IPS DF 4.7 (cell line): ENCODE results near the gene KLHL41.
A peak's percentile ranks its signal among the peaks of the same experiment; 100 is the strongest.

Source experiments
- DNase-seq: peaks from one replicate; pipeline ENCODE4 v3.0.0-alpha.2; 2013; ENCODE audit warnings: low spot score; ENCODE audit errors: extremely low read depth

KLHL41 gene

GRCh38 chr2:169509298-169509885, at the start of gene KLHL41:
KLHL41 (plus strand) TSS chr2:169509702; CDS start chr2:169509779, 77 bp downstream.
- DNase-seq, result no peak

- DNase-seq, result no peak
Measured at GRCh38 chr2:169461143-169461542, 48.4 kb upstream of the KLHL41 start.

DNA sequence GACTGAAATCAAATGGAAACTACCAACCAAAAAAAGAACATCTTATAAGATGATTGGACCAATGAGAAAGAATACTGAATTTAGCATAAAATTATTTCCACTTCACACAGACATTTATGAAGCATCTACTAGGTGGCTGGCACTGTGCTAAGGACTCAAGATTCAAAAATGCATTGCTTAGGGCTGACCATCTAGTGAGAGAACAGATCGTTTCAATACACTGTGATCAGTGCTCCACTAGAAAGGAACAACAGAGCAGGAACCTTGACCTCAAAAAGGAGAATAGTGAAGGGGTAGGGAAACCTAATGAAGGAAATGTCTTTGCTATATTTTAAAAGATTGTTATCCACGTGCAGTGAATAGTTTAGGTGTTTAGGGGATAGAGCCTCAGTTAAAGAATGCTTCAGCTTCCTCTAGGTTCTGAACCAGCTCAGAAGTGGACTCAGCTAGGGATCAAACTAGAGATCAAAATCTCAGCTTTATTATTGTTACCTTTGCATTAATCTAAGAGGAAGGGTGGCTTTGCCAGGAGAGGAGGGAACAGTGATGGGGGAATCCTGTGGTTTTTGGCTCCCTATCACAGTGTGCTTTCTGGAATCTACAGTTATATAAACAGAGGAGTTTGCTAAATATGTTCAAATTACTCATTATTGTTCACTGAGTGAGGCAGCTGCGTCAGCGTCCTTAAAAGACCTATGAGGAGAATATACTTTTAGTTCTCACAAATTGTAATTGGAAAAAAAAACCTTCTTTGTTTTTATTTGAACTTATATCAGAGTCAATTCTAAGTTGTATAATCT, 46.4 kb upstream of the KLHL41 start:
- DNase-seq, result no peak

GRCh38 chr2:169464466-169464865, 45.0 kb upstream of the KLHL41 start:
- no peak for DNase-seq

DNA sequence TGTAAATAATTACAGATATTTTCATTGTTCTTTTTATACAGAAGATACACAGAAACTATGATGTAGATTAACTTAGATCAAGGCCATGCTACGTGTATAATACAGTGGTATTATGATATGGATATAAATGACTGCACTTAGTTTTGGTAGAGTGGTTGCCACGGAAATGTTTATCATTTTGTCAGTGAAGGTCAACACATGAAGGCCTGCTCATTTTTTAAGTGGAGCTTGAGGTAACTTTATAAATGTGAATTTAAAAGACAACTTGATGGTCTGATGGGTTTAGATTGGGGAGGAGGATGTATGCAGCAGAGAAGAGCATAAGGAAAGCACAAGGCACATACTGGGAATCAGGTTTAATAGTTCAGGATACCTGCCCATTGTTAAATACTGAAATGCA, 44.6 kb upstream of the KLHL41 start:
- DNase-seq, result no peak

- no peak for DNase-seq
Measured at GRCh38 chr2:169468841-169469240, 40.7 kb upstream of the KLHL41 start.

GRCh38 chr2:169469952-169470572, 39.4 kb upstream of the KLHL41 start:
- DNase-seq, result no peak

- no peak for DNase-seq
Measured at GRCh38 chr2:169472249-169472648, 37.3 kb upstream of the KLHL41 start.

DNA sequence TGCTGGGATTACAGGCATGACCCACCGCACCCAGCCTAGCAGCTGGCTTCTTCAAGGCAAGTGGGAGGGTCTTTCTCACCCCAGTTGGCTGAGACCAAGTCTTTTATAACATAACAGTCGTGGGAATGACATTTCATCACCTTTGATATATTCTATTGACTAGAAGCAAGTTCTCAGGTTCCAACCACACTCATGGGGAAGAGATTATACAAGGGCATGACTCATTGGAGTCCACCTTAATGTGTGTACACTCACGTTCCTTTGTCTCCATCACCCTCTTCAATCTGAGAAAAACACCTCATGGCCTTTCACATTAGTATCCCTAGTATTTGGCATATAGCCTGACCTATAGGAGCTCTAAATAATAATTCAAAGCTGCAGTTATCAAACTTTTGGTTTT, 33.0 kb upstream of the KLHL41 start:
- no peak for DNase-seq

- DNase-seq, result no peak
Measured at GRCh38 chr2:169478339-169478738, 31.2 kb upstream of the KLHL41 start.

- DNase-seq, result no peak
Measured at GRCh38 chr2:169478745-169479256, 30.7 kb upstream of the KLHL41 start.

DNA sequence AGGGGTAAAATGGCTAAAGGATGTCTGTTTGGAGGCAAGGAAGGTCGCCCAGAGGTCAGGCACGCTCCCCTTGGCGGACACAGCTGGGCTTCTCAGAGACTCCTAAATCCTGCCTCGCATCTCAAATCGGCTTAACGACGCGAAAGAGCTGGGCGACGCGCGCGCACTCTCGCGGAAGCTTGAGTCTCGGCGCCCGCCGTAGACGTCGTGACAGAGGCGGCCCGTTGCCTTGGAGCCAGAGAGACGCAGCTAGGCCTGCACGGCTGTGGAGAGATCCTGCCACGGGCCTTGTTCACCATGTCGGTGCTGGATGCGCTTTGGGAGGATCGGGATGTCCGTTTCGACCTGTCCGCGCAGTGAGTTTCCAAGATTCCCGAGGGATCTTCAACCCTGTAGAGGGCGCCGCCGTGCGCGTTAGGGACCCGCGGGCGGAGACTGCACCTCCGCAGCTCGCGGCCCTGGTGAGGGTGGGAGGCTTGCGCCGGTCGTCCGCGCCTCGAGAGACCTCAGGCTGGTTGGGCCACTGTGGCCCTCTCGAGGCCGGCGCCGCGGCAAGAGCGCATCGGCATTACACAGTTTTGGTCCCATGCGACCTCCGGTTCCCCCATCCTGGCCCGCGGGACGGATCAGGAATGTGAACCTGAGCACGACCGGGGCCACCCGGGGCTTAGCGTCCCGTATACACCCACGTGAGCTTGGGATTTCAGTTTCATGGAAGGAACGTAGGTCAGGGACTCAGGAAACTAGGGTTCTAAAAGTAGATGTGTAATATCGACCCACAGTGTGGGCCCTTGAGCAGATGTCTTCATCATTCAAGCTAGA, 30.0 kb upstream of the KLHL41 start, which contains the start of gene BBS5:
BBS5 (plus strand) TSS at position 238 of the 822 bp plus-strand sequence; CDS start at position 298, 60 bp downstream.
- peak; percentile 2 for DNase-seq

DNA sequence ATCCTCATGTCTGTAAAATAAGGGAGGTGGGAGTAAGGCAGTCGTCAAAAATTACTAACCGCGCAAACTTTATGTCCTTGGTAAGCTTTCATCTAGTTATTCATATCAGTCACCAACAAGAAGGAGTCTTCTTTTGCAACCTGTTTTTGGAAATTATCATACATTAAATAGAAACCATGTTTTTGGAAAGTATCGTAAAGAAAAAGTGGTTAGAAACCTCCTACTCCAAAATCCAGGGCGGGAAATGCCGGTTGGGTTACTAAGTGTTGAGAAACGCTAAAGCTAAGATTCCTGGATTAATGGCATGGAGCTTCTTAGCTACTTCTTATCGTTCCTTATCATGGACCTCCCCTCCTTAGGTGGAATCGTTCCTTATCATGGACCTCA, 29.4 kb upstream of the KLHL41 start:
- no peak for DNase-seq

GRCh38 chr2:169485650-169486138, 23.8 kb upstream of the KLHL41 start:
- no peak for DNase-seq

DNA sequence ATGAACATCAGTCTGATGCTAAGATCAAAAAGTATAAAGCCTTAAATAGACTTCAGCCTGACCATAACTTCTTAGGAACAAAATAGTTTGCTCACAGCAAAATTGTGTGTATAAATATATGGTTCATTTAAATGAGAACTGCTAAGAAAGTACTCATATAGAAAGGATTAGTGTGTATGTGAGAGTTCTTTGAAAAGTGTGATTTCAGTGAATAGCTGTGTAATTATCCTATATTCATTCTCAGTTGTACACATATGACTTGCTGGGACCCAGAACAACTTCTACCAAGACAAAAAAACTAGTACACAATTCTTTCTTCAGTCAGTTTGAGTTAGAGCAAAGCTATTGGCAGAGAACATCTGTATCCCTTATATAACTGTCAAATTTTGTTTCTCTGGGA, 23.0 kb upstream of the KLHL41 start:
- DNase-seq, result no peak

GRCh38 chr2:169490834-169491233, 18.7 kb upstream of the KLHL41 start:
- DNase-seq, result no peak

DNA sequence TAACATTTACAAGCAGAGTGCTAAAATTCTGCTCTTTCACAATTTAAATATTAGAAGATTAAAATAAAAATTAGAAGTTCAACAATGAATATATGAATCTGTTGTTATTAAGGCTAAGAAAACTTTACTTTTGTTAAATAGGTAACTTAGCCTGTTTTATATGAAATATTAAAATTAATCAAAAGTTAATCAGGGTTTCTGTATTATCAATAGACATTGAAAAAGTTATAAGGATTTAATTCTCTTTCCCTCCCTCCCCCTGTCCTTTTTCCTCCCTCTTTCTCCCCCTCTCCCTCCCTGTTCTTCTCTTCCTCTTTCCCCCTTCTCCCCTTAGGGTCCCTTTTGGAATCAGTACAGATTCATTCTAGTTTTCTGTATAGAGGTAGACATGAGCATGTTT, 18.1 kb upstream of the KLHL41 start:
- no peak for DNase-seq

DNA sequence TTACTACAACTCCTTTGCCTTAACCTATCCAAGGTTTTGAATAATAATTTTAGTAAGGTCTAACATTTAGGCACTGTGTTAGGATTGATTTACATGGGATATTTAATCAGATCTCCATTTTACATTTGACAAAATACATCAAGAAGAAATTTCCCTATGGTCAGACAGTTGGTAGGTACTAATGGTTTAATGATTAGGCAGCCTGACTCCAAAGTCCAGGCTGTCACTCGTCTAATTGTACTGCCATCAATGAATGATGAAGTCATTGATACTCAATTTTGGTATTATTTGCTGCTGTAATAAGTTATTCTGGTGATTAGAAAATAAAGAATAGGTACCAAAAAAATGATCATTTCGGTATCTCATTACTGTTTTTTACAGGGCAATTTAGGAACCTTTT, 16.1 kb upstream of the KLHL41 start:
- DNase-seq, result no peak

DNA sequence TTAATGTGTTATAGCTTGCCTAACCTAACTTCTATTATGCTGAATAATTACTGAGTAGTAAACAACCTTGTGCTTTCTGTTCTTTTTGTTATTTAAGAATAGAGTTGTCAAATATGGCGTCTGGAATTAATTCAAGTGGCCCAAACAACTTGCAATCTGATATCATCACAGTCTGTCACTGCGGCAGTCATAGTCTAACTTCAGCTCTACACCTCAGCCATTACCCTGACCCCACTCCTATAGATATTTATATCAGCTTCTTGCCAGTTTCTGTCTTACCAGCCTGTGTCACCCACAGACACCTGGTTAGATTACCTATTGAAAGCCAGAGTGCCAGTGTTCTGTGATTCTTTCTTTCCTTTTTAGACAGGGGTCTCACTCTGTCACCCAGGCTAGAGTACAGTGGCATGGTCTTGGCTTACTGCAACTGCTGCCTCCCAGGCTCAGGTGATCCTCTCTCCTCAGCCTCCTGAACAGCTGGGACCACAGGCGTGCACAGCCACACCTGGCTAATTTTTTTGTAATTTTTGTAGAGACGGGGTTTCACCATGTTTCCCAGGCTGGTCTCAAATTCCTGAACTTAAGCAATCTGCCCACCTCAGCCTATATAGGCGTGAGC, 14.1 kb upstream of the KLHL41 start:
- no peak for DNase-seq

DNA sequence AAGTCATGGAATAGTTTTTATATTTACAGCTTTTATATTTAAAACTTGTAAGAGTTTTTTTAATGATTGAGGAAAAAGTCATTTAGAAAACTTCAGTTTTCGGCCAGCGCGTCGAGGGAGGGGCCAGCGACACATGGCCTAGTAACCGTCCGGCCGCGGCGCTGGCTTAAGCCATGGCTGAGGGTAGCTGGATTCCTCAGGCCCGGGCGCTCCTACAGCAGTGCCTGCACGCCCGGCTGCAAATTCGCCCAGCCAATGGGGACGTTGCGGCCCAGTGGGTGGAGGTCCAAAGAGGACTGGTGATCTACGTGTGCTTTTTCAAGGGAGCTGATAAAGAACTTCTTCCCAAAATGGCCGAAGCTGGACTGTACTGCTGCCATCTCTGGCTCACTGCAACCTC, 4.9 kb upstream of the KLHL41 start:
- no peak for DNase-seq

GRCh38 chr2:169507698-169508097, 1.8 kb upstream of the KLHL41 start:
- DNase-seq, result no peak
